Renal cortical epithelial cell (primary cell): ENCODE results near the gene WDR47. TPM values are rescaled to one million over a fixed set of nuclear protein-coding genes. Genes with fewer than 3 reads are reported as not detected.
"Not testable (repeated sequence)": the region's sequence is repeated elsewhere in the genome, so short reads cannot be mapped to it uniquely, and the experiment has no call there.

Source experiments
- DNase-seq: peaks from one replicate; pipeline ENCODE4 v3.0.0-alpha.2; 2011; ENCODE audit warnings: low read depth
- total RNA-seq: library from RNA; depleted of rRNA; stranded (reverse); fragments of >200 nt; gene quantifications from 2 replicates; pipeline ENCODE4 v1.2.3, GENCODE V29; 2014

Gene WDR47
- total RNA-seq, 1 donor from 2014 or later: 43.2 TPM

- no peak for DNase-seq
These were observed 79.2 kb downstream of the WDR47 start for GRCh38 chr1:108962681-108963051.

- DNase-seq: no peak
These were observed 80.0 kb downstream of the WDR47 start for GRCh38 chr1:108961752-108962486.

- no peak for DNase-seq
These were observed 80.7 kb downstream of the WDR47 start for GRCh38 chr1:108961198-108961597.

GRCh38 chr1:108960719-108961118 is 81.2 kb downstream of the WDR47 start:
- no peak for DNase-seq

GRCh38 chr1:108957888-108958287 is 84.0 kb downstream of the WDR47 start:
- no peak for DNase-seq

- DNase-seq: no peak
These were observed 86.0 kb downstream of the WDR47 start for GRCh38 chr1:108955881-108956280.

GRCh38 chr1:108955111-108955510 is 86.8 kb downstream of the WDR47 start:
- DNase-seq: no peak

GRCh38 chr1:108953452-108953851 is 88.5 kb downstream of the WDR47 start:
- no peak for DNase-seq

- no peak for DNase-seq
These were observed 90.7 kb downstream of the WDR47 start for GRCh38 chr1:108951242-108951641.

- no peak for DNase-seq
These were observed 92.9 kb downstream of the WDR47 start for GRCh38 chr1:108949044-108949443.

GRCh38 chr1:108947871-108948525 is 93.9 kb downstream of the WDR47 start:
- no peak for DNase-seq

- no peak for DNase-seq
These were observed 105.7 kb downstream of the WDR47 start for GRCh38 chr1:108936170-108936569.

GRCh38 chr1:108933944-108934343 is 108.0 kb downstream of the WDR47 start:
- no peak for DNase-seq

GRCh38 chr1:108927565-108927964 is 114.3 kb downstream of the WDR47 start:
- not testable (repeated sequence) for DNase-seq

GRCh38 chr1:108925920-108926319 is 116.0 kb downstream of the WDR47 start:
- no peak for DNase-seq

Other genes with a start within 250 kb of the WDR47 start
- gene AKNAD1, start 185.0 kb downstream of the WDR47 start, total RNA-seq: not detected in 2 replicates
- gene GPSM2, start 165.1 kb downstream of the WDR47 start, total RNA-seq: 18.6 and 30.9 TPM in 2 replicates
- gene CLCC1, start 78.6 kb downstream of the WDR47 start, total RNA-seq: 45.7 and 46.4 TPM in 2 replicates
- 114 and 177 TPM in 2 replicates for gene TAF13, start 33.9 kb upstream of the WDR47 start, total RNA-seq
- gene TMEM167B, start 48.7 kb upstream of the WDR47 start, total RNA-seq: 21.4 and 32.1 TPM in 2 replicates
- 0.17 and 0.99 TPM in 2 replicates for gene ELAPOR1, start 72.0 kb upstream of the WDR47 start, total RNA-seq
- 223 and 265 TPM in 2 replicates for gene SARS1, start 171.8 kb upstream of the WDR47 start, total RNA-seq
- 8.5 and 75.9 TPM in 2 replicates for gene CELSR2, start 207.4 kb upstream of the WDR47 start, total RNA-seq
- gene PSRC1, start 241.0 kb upstream of the WDR47 start, total RNA-seq: 1.5 and 2.1 TPM in 2 replicates